ENCODE results near the gene LAYN.

- TF ChIP-seq ZNF512 (CRISPR knock-in tag; IDR thresholded peaks at IDR 0.05; ENCODE audit: borderline replicate concordance) (no peak), EMX1 (CRISPR knock-in tag; IDR thresholded peaks at IDR 0.05) (no peak), ELF4 (CRISPR knock-in tag; IDR thresholded peaks at IDR 0.05; ENCODE audit: low read depth) (no peak)
- TF ChIP-seq, protein P1, sequence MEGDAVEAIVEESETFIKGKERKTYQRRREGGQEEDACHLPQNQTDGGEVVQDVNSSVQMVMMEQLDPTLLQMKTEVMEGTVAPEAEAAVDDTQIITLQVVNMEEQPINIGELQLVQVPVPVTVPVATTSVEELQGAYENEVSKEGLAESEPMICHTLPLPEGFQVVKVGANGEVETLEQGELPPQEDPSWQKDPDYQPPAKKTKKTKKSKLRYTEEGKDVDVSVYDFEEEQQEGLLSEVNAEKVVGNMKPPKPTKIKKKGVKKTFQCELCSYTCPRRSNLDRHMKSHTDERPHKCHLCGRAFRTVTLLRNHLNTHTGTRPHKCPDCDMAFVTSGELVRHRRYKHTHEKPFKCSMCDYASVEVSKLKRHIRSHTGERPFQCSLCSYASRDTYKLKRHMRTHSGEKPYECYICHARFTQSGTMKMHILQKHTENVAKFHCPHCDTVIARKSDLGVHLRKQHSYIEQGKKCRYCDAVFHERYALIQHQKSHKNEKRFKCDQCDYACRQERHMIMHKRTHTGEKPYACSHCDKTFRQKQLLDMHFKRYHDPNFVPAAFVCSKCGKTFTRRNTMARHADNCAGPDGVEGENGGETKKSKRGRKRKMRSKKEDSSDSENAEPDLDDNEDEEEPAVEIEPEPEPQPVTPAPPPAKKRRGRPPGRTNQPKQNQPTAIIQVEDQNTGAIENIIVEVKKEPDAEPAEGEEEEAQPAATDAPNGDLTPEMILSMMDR (IDR thresholded peaks at IDR 0.05), result no peak
These were observed 938 bp downstream of the LAYN start for GRCh38 chr11:111541254-111542061.
